Measurements from ENCODE around the gene SH3RF3. TPM values are rescaled to one million over a fixed set of nuclear protein-coding genes. Genes with fewer than 3 reads are reported as not detected.

SH3RF3 gene
- total RNA-seq, 1 experiment from 2014 or later: not detected

DNA sequence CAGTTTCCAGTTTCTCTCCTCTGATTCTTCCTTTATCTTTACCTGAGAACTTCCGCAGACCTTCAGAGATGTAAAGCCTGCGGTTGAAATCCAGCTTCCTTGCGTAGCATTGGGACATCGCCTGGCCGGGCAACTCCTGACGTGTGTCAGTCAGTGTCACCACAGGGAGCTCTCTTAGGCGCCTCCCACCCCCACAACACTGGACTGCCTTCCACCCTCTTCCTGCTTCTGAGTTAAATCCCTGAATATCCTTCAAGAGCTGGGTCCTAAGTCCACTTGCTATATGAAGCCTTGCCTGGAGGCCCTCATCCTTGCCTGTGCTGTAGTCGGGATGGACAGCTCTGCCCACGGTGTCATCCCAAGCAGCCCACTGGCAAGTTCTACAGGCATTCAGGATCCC is 305.3 kb downstream of the SH3RF3 start:
- no peaks in the 10 kb centered on the region for H3K79me2 ChIP-seq (ENCODE audit: insufficient read depth, low read length)
- H4K20me1 ChIP-seq (ENCODE audit: insufficient read depth): no peaks in the 10 kb centered on the region
- ATAC-seq (no peak), DNase-seq (ENCODE audit: low read depth, low spot score) (no peak)
- CTCF ChIA-PET: no interaction called here
- H3K36me3 ChIP-seq (ENCODE audit: control insufficient read depth in 1 of 2, insufficient read depth in 2 of 2, low read length in 2 of 2): no peaks in the 10 kb centered on the region
- no TSS peak for BruUV-seq (replicated peaks)
- TF ChIP-seq EZH2 (IDR thresholded peaks at IDR 0.05) (no peak), CEBPB (IDR thresholded peaks at IDR 0.05; ENCODE audit: low read depth) (no peak), SRF (IDR thresholded peaks at IDR 0.05; ENCODE audit: low read depth) (no peak), EGR1 (IDR thresholded peaks at IDR 0.05; ENCODE audit: low read depth) (no peak), CTCF (IDR thresholded peaks at IDR 0.05 in 2 of 3, conservative IDR thresholded peaks at IDR 0.05 in 1 of 3; ENCODE audit: borderline replicate concordance in 1 of 3, insufficient read depth in 1 of 3, low read depth in 2 of 3, low read length in 2 of 3) (no peak), POLR2AphosphoS5 (IDR thresholded peaks at IDR 0.05; ENCODE audit: low read depth, low read length) (no peak), ZBTB33 (IDR thresholded peaks at IDR 0.05; ENCODE audit: extremely low read depth, insufficient replicate concordance, low read length) (no peak), ZNF274 (IDR thresholded peaks at IDR 0.05; ENCODE audit: low read depth, low read length) (no peak), SIN3A (IDR thresholded peaks at IDR 0.05; ENCODE audit: low read depth) (no peak), ZFX (IDR thresholded peaks at IDR 0.05) (no peak), RAD21 (IDR thresholded peaks at IDR 0.05; ENCODE audit: low read depth) (no peak), REST (IDR thresholded peaks at IDR 0.05; ENCODE audit: low read depth) (no peak), EZH2phosphoT487 (IDR thresholded peaks at IDR 0.05; ENCODE audit: borderline replicate concordance) (no peak), MAX (IDR thresholded peaks at IDR 0.05) (no peak), CBX3 (IDR thresholded peaks at IDR 0.05; ENCODE audit: low read depth) (no peak)
- H3K4me3 ChIP-seq (replicated peaks in 1 of 2; ENCODE audit: low read depth in 1 of 2, low read length in 2 of 2): no peak overlapping the region
- H3K4me1 ChIP-seq (ENCODE audit: control insufficient read depth in 1 of 2, insufficient read depth in 2 of 2, low read length in 2 of 2): peaks cover 0 to 5% of the 10 kb centered on the region in 2 experiments; a peak in 1 of 4 replicates
- H3K9ac ChIP-seq (ENCODE audit: low read length): no peak overlapping the region
- intact Hi-C loops (cut with micrococcal nuclease): no loop called here
- no peak overlapping the region for H2AFZ ChIP-seq (ENCODE audit: low read depth, low read length, poor library complexity, severe bottlenecking)
- no peaks in the 10 kb centered on the region for H3K9me3 ChIP-seq (ENCODE audit: control insufficient read depth in 1 of 2, insufficient read depth in 1 of 2, low read depth in 1 of 2, low read length in 2 of 2)
- H3K4me2 ChIP-seq (ENCODE audit: low read length): no peak overlapping the region
- POLR2A ChIA-PET: no interaction called here
- H3K9me2 ChIP-seq (ENCODE audit: insufficient read depth): no peaks in the 10 kb centered on the region
- no peak overlapping the region for H3K27ac ChIP-seq (ENCODE audit: low read depth, low read length)
- RAD21 ChIA-PET (ENCODE audit: low non-redundant PET in 1 of 2, low total read pairs in 2 of 2, uncharacterized antibody in 2 of 2, unreplicated experiment in 2 of 2): no interaction called here
- H3K27me3 ChIP-seq (ENCODE audit: insufficient read depth, low read length): no peaks in the 10 kb centered on the region

Measured in HCT116 (cell line).